Sigmoid colon (tissue), 3 donors: ENCODE measurements around the gene CHRNB4.

Experiments
- CTCF ChIP-seq, 4 experiments: fragments of 450-650 bp in 3 of 4; fragments of 200-600 bp in 1 of 4; IDR thresholded peaks; one replicate each; pipeline ENCODE4 v1.5.1; 2016 to 2019; ENCODE audit warnings: antibody characterized with exemption in 4 of 4, mild to moderate bottlenecking in 3 of 4, moderate library complexity in 2 of 4
- POLR2A ChIP-seq, 2 donors: fragments of 450-650 bp; IDR thresholded peaks; one replicate each; pipeline ENCODE4 v1.6.1; 2016; ENCODE audit warnings: antibody characterized with exemption in 2 of 2, mild to moderate bottlenecking in 2 of 2, moderate library complexity in 2 of 2

- no peak for TF ChIP-seq CTCF (IDR thresholded peaks at IDR 0.05)
- no peak for TF ChIP-seq POLR2A (IDR thresholded peaks at IDR 0.05)
Observed at GRCh38 chr15:78629716-78630065, 11.3 kb downstream of the CHRNB4 start.
